Hepatocyte (in vitro differentiated cells): ENCODE results near the gene ARHGEF37. TPM values are rescaled to one million over a fixed set of nuclear protein-coding genes. Genes with fewer than 3 reads are reported as not detected.

Source experiments
- DNase-seq: peaks from one replicate; pipeline ENCODE4 v3.0.0-alpha.2; 2016; ENCODE audit warnings: low spot score
- H2AFZ ChIP-seq: fragments of 200-600 bp; sonication (generic); 2 replicates; pipeline ENCODE4 v1.6.0; 2016; ENCODE audit warnings: antibody characterized with exemption, mild to moderate bottlenecking
- H3K27ac ChIP-seq: fragments of 200-600 bp; sonication (generic); 2 replicates; pipeline ENCODE4 v1.5.1; 2016; ENCODE audit warnings: mild to moderate bottlenecking
- H3K27me3 ChIP-seq: fragments of 200-600 bp; sonication (generic); 2 replicates; pipeline ENCODE4 v1.6.1; 2016
- H3K36me3 ChIP-seq: fragments of 200-600 bp; sonication (generic); replicated peaks from 2 replicates; pipeline ENCODE4 v1.5.1; 2016; ENCODE audit warnings: low read depth; ENCODE audit not compliant: insufficient read depth
- H3K4me1 ChIP-seq: fragments of 200-600 bp; sonication (generic); 2 replicates; pipeline ENCODE4 v1.5.1; 2016; ENCODE audit warnings: mild to moderate bottlenecking, moderate library complexity; ENCODE audit not compliant: insufficient read depth
- H3K4me2 ChIP-seq: fragments of 200-600 bp; sonication (generic); 2 replicates; pipeline ENCODE4 v1.6.0; 2016
- H3K4me3 ChIP-seq: fragments of 200-600 bp; sonication (generic); 2 replicates; pipeline ENCODE4 v1.5.1; 2016; ENCODE audit warnings: mild to moderate bottlenecking
- H3K79me2 ChIP-seq: fragments of 200-600 bp; sonication (generic); 2 replicates; pipeline ENCODE4 v1.6.0; 2017; ENCODE audit warnings: mild to moderate bottlenecking
- H3K9me2 ChIP-seq: fragments of 200-600 bp; sonication (generic); replicated peaks from 2 replicates; pipeline ENCODE4 v1.6.0; 2017; ENCODE audit warnings: mild to moderate bottlenecking; ENCODE audit not compliant: insufficient read depth
- H3K9me3 ChIP-seq: fragments of 200-600 bp; sonication (generic); 2 replicates; pipeline ENCODE4 v1.5.1; 2016; ENCODE audit warnings: low read depth, mild to moderate bottlenecking
- H4K20me1 ChIP-seq: fragments of 200-600 bp; sonication (generic); 2 replicates; pipeline ENCODE4 v1.6.0; 2016; ENCODE audit warnings: mild to moderate bottlenecking; ENCODE audit not compliant: insufficient read depth, poor library complexity, severe bottlenecking
- EZH2 ChIP-seq: fragments of 200-600 bp; sonication (generic); IDR thresholded peaks from 2 replicates; pipeline ENCODE4 v1.6.1; 2016; ENCODE audit warnings: antibody characterized with exemption, mild to moderate bottlenecking, borderline replicate concordance
- EZH2phosphoT487 ChIP-seq: fragments of 200-600 bp; sonication (generic); IDR thresholded peaks from one replicate; pipeline ENCODE4 v1.6.1; 2018; ENCODE audit warnings: antibody characterized with exemption, mild to moderate bottlenecking, low read depth, moderate library complexity; ENCODE audit not compliant: unreplicated experiment, severe bottlenecking
- WGBS: methylation state at CpG from one replicate; pipeline ENCODE4 v1.1.6; 2016; ENCODE audit warnings: low lambda C conversion rate; ENCODE audit errors: missing lambda C conversion rate; 5-methylcytosine and 5-hydroxymethylcytosine counted together
- polyA plus RNA-seq: library from polyadenylated mRNA; unstranded; fragments of >200 nt; fragmentation: Nextera tagmentation; extraction: Ambion mirVana; gene quantifications from 2 replicates; pipeline ENCODE4 v1.2.1, GENCODE V29; 2016
- total RNA-seq: library from RNA; depleted of rRNA; stranded (reverse); fragments of >200 nt; gene quantifications from 2 replicates; pipeline ENCODE4 v1.2.3, GENCODE V29; 2014
- TF ChIP-seq, protein P1 (sequence below): fragments of 200-600 bp; sonication (generic); IDR thresholded peaks from 2 replicates; pipeline ENCODE4 v1.5.1; 2016; ENCODE audit warnings: antibody characterized with exemption, mild to moderate bottlenecking; ENCODE audit not compliant: poor library complexity

ARHGEF37 gene
- total and polyA plus RNA-seq, 2 experiments from 2014 or later = 2.3 to 2.9 TPM

DNA sequence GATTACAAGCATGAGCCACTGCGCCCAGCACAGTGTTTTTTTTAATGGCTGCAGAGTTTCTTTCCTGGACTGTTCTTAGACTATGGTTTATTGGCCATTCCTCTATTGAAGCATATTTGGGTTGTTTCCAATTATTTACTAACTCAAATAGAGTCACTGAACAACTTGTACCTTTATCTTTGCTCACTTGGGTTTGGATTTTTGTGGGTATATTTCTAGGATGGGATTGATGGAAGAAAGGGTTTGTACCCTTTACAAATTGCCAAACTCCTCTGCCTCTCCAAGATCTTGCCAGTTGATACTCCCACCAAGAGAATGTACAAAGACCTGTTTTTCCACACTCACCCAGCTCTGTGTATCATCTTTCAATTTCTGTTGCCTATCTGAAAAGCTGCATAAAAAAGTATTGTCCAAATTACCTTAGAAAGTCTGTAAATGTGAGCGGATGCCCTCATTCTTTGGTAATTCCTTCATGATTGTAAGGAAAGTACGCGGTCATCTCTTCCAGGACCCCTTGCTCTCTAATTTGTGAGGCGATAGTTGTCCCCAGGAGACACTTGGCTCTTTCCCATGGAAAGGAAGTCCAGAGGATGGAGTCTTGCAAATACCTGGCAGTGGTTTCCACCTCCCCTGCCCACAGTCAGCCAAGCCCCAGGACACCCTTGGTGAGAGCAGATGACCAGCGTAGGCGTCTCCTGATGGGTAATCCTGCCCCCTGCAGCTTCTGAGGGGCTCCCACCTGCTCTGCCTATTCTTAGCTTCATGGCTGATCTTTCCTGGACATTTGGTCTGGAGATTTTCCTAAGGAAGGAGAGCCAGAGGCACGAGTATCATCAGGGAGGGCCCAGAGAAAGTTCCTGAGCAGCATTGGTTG, 33.0 kb downstream of the ARHGEF37 start:
- TF ChIP-seq, protein P1, sequence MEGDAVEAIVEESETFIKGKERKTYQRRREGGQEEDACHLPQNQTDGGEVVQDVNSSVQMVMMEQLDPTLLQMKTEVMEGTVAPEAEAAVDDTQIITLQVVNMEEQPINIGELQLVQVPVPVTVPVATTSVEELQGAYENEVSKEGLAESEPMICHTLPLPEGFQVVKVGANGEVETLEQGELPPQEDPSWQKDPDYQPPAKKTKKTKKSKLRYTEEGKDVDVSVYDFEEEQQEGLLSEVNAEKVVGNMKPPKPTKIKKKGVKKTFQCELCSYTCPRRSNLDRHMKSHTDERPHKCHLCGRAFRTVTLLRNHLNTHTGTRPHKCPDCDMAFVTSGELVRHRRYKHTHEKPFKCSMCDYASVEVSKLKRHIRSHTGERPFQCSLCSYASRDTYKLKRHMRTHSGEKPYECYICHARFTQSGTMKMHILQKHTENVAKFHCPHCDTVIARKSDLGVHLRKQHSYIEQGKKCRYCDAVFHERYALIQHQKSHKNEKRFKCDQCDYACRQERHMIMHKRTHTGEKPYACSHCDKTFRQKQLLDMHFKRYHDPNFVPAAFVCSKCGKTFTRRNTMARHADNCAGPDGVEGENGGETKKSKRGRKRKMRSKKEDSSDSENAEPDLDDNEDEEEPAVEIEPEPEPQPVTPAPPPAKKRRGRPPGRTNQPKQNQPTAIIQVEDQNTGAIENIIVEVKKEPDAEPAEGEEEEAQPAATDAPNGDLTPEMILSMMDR = no peak
- TF ChIP-seq EZH2phosphoT487 = no peak
- TF ChIP-seq EZH2 = no peak
- no peaks in the 10 kb centered on the region for H4K20me1 ChIP-seq
- WGBS = 93% methylated on average over 8 of the region's 8 CpGs
- no peak for DNase-seq
- H3K27ac ChIP-seq = no peak overlapping the region
- no peaks in the 10 kb centered on the region for H3K36me3 ChIP-seq
- H3K9me3 ChIP-seq = no peaks in the 10 kb centered on the region
- peaks cover 9% of the 10 kb centered on the region for H3K4me1 ChIP-seq
- H2AFZ ChIP-seq = no peak overlapping the region
- no peaks in the 10 kb centered on the region for H3K27me3 ChIP-seq
- H3K4me2 ChIP-seq = no peak overlapping the region
- H3K79me2 ChIP-seq = no peaks in the 10 kb centered on the region
- H3K9me2 ChIP-seq = no peaks in the 10 kb centered on the region
- no peak overlapping the region for H3K4me3 ChIP-seq

DNA sequence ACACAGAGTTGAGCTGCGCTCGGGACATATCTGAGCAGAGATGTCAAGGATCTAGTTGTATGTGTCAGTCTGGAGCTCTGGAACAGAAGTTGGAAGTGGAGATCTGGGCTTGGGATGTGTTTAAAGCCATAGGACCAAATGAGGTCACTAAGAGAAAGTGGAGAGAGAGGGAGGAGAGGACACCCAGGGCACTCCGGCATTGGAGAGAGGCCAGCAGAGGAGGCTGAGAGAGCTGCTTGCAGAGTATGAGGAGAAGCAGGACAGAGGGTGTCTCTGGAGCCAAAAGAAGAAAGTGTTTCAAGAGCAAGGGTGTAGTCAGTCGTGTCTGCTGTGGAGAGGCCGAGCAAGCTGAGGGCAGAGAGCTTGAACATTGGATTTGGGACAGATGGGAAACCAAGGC, 34.7 kb downstream of the ARHGEF37 start:
- DNase-seq = no peak
- no peaks in the 10 kb centered on the region for H4K20me1 ChIP-seq
- H3K9me3 ChIP-seq = no peaks in the 10 kb centered on the region
- no peaks in the 10 kb centered on the region for H3K36me3 ChIP-seq
- WGBS = 67% methylated on average over 5 of the region's 5 CpGs
- no peaks in the 10 kb centered on the region for H3K9me2 ChIP-seq
- no peaks in the 10 kb centered on the region for H3K79me2 ChIP-seq
- no peak overlapping the region for H3K4me3 ChIP-seq
- no peak overlapping the region for H2AFZ ChIP-seq
- H3K27ac ChIP-seq = no peak overlapping the region
- TF ChIP-seq EZH2phosphoT487 = no peak
- TF ChIP-seq EZH2 = no peak
- TF ChIP-seq, protein P1 = no peak
- H3K4me2 ChIP-seq = no peak overlapping the region
- peaks cover 3% of the 10 kb centered on the region for H3K4me1 ChIP-seq
- no peaks in the 10 kb centered on the region for H3K27me3 ChIP-seq

DNA sequence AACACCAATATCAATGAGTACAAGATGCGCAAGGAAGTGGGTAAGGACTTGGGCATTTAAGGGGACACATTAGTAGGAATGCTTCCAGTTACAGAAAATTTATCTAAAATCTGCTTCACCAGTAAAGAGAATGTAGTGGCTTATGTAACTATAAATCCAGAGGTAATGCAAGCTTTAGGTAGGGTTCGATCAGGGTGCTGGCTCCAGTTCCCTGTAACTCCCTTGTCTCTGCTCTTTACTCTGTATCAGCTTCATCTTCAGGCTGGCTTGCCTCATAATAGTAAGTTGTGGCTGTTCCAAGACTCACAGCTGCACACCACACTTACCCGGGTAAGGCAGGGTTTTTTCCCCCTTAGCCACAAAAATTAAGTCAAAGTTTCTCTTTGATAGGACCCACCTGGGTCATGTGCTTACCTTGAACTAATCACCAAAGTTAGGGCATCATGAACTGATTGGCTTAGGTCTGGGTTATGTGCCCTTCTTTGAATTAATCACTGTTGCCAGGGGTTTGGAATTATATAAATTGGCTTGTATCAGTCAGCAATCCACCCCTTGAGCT, 35.5 kb downstream of the ARHGEF37 start:
- Histone ChIP-seq H3K4me3 (no peak overlapping the region), H2AFZ (no peak overlapping the region), H3K27me3 (no peaks in the 10 kb centered on the region), H3K27ac (no peak overlapping the region), H3K4me1 (no peaks in the 10 kb centered on the region), H3K79me2 (no peaks in the 10 kb centered on the region), H3K9me3 (no peaks in the 10 kb centered on the region), H3K9me2 (no peaks in the 10 kb centered on the region), H3K4me2 (no peak overlapping the region), H3K36me3 (no peaks in the 10 kb centered on the region), H4K20me1 (no peaks in the 10 kb centered on the region)
- TF ChIP-seq EZH2 (no peak), EZH2phosphoT487 (no peak)
- TF ChIP-seq, protein P1 = no peak
- 89% methylated on average over 3 of the region's 3 CpGs for WGBS
- DNase-seq = no peak
